Peyer's patch (tissue), 4 donors: ENCODE results near the gene PTPRM.

Experiments
- CTCF ChIP-seq, 6 experiments: fragments of 450-650 bp in 4 of 6; fragments of 200-600 bp in 2 of 6; sonication (generic) in 1 of 6; IDR thresholded peaks; one replicate each; pipeline ENCODE4 v1.5.1; 2017 to 2019; ENCODE audit warnings: antibody characterized with exemption in 6 of 6, mild to moderate bottlenecking in 3 of 6, moderate library complexity in 1 of 6
- POLR2A ChIP-seq, 2 donors: fragments of 450-650 bp; IDR thresholded peaks; one replicate each; pipeline ENCODE4 v1.5.1; 2017; ENCODE audit warnings: antibody characterized with exemption in 2 of 2, mild to moderate bottlenecking in 2 of 2, moderate library complexity in 2 of 2

GRCh38 chr18:7623681-7624080 lies 56.6 kb downstream of the PTPRM start:
- TF ChIP-seq CTCF (IDR thresholded peaks at IDR 0.05) (no peak), POLR2A (IDR thresholded peaks at IDR 0.05) (no peak)
